Renal cortex interstitium (tissue), 11 donors: Measurements from ENCODE around the gene NPEPL1. TPM values are rescaled to one million over a fixed set of nuclear protein-coding genes. Genes with fewer than 3 reads are reported as not detected.
"Not testable (repeated sequence)": the region's sequence is repeated elsewhere in the genome, so short reads cannot be mapped to it uniquely, and the experiment has no call there.

Experiments used
- DNase-seq, 11 donors: peaks; one replicate each; pipeline ENCODE4 v3.0.0-alpha.2; 2013; ENCODE audit warnings: low read depth in 9 of 11, low spot score in 4 of 11; ENCODE audit errors: extremely low read depth in 1 of 11
- polyA plus RNA-seq, 3 donors: library from polyadenylated mRNA; unstranded; fragments of 120-200 nt; gene quantifications; one replicate each; pipeline ENCODE4 v1.2.1, GENCODE V29; 2013; ENCODE audit not compliant: insufficient read length in 3 of 3

NPEPL1 gene
- polyA plus RNA-seq, 3 donors: 35.7 to 54.4 (median 46.9) TPM

GRCh38 chr20:58717278-58718091 lies 24.9 kb downstream of the NPEPL1 start:
- DNase-seq: no peak

- no peak for DNase-seq
Measured at GRCh38 chr20:58718121-58718563, 25.5 kb downstream of the NPEPL1 start.

- no peak for DNase-seq
Measured at GRCh38 chr20:58718729-58719128, 26.1 kb downstream of the NPEPL1 start.

DNA sequence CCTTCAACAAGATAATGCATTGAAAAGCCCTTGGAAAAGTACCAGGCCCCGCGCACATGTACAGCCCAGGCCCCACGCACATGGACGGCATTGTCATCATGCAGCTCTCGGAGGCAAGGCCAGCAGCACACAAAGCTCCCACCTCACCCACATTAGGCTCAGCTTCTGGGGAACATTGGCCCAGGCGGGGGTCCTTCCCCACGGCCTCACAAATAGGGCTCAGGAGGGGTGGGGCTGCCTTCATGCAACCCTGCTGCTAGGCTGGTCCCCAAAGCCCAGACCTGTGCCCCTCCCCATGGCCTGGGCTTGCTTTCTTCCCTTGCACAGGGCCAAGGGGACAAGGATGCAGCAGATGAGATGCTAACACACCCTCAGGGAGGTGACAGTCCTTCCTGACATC lies 26.7 kb downstream of the NPEPL1 start:
- DNase-seq: no peak

GRCh38 chr20:58719971-58720371 lies 27.4 kb downstream of the NPEPL1 start:
- DNase-seq: no peak

GRCh38 chr20:58720890-58721289 lies 28.3 kb downstream of the NPEPL1 start:
- no peak for DNase-seq

GRCh38 chr20:58721951-58722778 lies 29.6 kb downstream of the NPEPL1 start:
- no peak for DNase-seq

GRCh38 chr20:58722877-58723627 lies 30.5 kb downstream of the NPEPL1 start:
- DNase-seq: no peak

GRCh38 chr20:58723628-58723984 lies 31.0 kb downstream of the NPEPL1 start:
- DNase-seq: no peak

DNA sequence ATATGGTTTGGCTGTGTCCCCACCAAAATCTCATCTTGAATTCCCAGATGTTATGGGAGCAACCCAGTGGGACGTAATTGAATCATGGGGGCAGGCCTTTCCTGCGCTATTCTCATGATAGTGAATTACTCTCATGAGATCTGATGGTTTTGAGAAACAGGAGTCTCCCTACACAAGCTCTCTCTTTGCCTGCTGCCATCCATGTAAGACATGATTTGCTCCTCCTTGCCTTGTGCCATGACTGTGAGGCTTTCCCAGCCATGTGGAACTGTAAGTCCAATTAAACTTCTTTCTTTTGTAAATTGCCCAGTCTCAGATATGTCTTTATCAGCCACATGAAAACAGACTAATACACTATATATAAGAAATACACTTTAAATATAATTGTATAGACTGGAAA lies 33.6 kb downstream of the NPEPL1 start:
- not testable (repeated sequence) for DNase-seq

GRCh38 chr20:58731192-58731591 lies 38.6 kb downstream of the NPEPL1 start:
- no peak for DNase-seq

GRCh38 chr20:58737198-58737597 lies 44.6 kb downstream of the NPEPL1 start:
- no peak for DNase-seq

DNA sequence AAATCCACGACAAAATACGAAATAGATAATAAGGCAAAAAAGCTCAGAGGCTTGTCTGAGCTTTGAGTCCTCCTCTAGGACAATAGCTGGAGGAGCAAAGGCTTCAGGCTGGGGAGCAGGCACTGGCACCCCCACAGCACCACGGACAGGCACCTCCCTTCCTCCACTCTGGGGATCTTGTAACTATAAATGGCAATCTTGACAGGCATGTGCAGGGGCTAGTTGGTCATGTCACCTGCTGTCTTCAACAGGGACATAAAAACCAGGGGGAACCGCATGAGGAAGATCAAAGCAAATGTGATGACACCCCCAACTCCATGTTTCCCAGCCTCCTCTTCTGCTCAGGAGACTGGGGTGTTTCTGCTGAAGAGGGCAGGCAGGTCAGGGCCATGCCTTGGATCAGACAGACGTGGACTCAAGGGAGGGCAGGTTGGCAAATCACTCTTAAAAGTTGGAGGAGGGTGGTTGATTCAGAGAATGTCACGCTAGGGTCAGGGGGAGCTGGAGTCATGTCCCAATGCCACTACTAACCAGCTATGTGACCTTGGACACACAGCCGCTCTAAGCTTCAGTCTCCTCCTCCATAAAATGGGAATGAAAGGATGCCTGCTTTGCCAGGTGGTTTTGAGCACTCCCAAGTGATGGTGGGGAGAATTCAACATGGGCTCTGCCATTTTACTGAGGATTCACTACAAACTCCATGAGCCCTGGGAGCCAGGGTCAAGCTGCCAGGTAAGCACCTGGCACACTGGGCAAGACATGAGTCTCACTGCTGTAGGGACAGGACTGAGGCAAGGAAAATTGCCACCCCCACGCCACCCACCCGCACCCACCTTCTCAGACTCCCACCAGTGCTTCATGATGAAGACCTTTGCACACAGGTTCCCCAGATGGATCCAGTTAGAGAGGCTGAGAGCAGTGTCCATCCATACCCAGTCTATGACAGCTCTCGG lies 48.0 kb downstream of the NPEPL1 start:
- DNase-seq: no peak

DNA sequence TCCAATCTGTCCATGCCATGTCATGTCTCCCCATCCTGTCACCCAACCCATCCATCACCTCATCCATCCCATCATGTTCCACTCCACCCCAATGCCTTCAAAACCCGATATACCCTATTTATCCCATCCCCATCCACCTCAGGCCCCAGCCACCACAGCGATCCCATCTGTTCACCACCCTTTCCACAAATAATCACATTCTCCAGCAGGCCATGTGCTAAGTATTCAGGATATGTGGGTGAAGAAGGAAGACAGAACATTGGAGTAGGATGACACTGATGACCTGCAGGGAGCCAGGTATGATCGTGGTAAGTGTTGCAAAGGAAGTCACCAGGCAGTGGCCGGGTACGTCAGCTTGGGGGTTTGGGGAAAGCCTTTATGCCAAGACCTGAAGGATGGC lies 48.8 kb downstream of the NPEPL1 start:
- no peak for DNase-seq

- DNase-seq: no peak
Measured at GRCh38 chr20:58742668-58743566, 50.3 kb downstream of the NPEPL1 start.

DNA sequence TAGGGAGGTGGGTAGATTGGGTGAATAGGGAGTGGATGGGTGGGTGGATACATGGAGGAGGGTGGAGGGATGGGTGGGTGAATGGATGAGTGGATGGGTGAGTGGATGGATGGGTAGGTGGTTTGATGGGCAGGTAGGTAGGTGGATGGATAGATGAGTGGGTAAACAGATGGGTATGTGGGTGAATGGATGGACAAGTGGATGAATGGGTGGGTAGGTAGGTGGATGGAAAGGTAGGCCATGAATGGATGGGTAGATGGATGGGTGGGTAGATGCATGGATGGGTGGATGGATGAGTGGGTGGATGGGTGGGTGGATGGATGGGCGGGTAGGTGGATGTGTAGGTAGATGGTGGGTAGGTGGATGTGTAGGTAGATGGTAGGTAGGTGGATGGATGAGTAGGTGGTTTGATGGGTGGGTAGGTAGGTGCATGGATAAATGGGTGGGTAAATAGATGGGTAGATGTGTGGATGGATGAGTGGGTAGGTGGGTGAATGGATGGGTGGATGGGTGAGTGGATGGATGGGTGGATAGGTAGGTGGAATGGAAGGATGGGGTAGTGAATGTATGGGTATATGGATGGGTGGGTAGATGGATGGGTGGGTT lies 51.4 kb downstream of the NPEPL1 start:
- no peak for DNase-seq

- no peak for DNase-seq
Measured at GRCh38 chr20:58744836-58745235, 52.2 kb downstream of the NPEPL1 start.
